Gastroesophageal sphincter (tissue), 4 donors: Measurements from ENCODE around the gene MRPL37. TPM values are rescaled to one million over a fixed set of nuclear protein-coding genes. Genes with fewer than 3 reads are reported as not detected.

Source experiments
- ATAC-seq: fragments of 150-250 bp; one replicate; pipeline ENCODE4 v1.9.1; 2016; ENCODE audit warnings: mild to moderate bottlenecking, moderate library complexity
- H3K27ac ChIP-seq, 4 donors: fragments of 200-600 bp; sonication (generic) in 3 of 4; 1 replicate in 3 of 4; 2 replicates in 1 of 4; pipeline ENCODE4 v1.5.1; 2016 to 2019
- H3K27me3 ChIP-seq: fragments of 200-600 bp; sonication (generic); one replicate; pipeline ENCODE4 v1.5.1; 2019
- H3K36me3 ChIP-seq, 2 donors: fragments of 200-600 bp; sonication (generic); one replicate each; pipeline ENCODE4 v1.5.1; 2019; ENCODE audit warnings: control low read depth in 1 of 2
- H3K4me1 ChIP-seq, 3 donors: fragments of 200-600 bp; sonication (generic); 1 replicate in 2 of 3; 2 replicates in 1 of 3; pipeline ENCODE4 v1.5.1; 2016 to 2019; ENCODE audit warnings: control low read depth in 2 of 3
- H3K4me3 ChIP-seq, 2 donors: fragments of 200-600 bp; sonication (generic); one replicate each; pipeline ENCODE4 v1.5.1; 2019; ENCODE audit warnings: mild to moderate bottlenecking in 1 of 2, moderate library complexity in 1 of 2
- H3K9me3 ChIP-seq, 3 donors: fragments of 200-600 bp; sonication (generic); one replicate each; pipeline ENCODE4 v1.5.1; 2017 to 2019; ENCODE audit warnings: control low read depth in 2 of 3
- EP300 ChIP-seq: sonication (generic); formaldehyde crosslinking; IDR thresholded peaks from one replicate; pipeline ENCODE4 v1.6.1; 2017; ENCODE audit warnings: antibody characterized with exemption, mild to moderate bottlenecking
- POLR2A ChIP-seq, 2 donors: fragments of 450-650 bp; IDR thresholded peaks; one replicate each; pipeline ENCODE4 v1.6.1; 2017; ENCODE audit warnings: antibody characterized with exemption in 2 of 2, mild to moderate bottlenecking in 2 of 2, moderate library complexity in 1 of 2
- POLR2AphosphoS5 ChIP-seq: sonication (generic); formaldehyde crosslinking; IDR thresholded peaks from one replicate; pipeline ENCODE4 v1.6.1; 2017; ENCODE audit warnings: antibody characterized with exemption
- WGBS, 2 donors: methylation state at CpG; one replicate each; pipeline ENCODE4 v1.1.5; 2018; ENCODE audit warnings: low coverage in 1 of 2; 5-methylcytosine and 5-hydroxymethylcytosine counted together
- total RNA-seq, 4 donors: library from RNA; depleted of rRNA; stranded (reverse); fragments of >200 nt; gene quantifications; one replicate each; pipeline ENCODE4 v1.1.0, GENCODE V29; 2016
- TF ChIP-seq, protein P1 (sequence below), 4 experiments: fragments of 200-600 bp in 2 of 4; fragments of 450-650 bp in 2 of 4; sonication (generic) in 1 of 4; IDR thresholded peaks; one replicate each; pipeline ENCODE4 v1.5.1; 2017 to 2019; ENCODE audit warnings: antibody characterized with exemption in 4 of 4, mild to moderate bottlenecking in 2 of 4, moderate library complexity in 2 of 4

The MRPL37 gene
- total RNA-seq, 4 donors from 2014 or later = 37.3 to 64.5 (median 52.0) TPM

DNA sequence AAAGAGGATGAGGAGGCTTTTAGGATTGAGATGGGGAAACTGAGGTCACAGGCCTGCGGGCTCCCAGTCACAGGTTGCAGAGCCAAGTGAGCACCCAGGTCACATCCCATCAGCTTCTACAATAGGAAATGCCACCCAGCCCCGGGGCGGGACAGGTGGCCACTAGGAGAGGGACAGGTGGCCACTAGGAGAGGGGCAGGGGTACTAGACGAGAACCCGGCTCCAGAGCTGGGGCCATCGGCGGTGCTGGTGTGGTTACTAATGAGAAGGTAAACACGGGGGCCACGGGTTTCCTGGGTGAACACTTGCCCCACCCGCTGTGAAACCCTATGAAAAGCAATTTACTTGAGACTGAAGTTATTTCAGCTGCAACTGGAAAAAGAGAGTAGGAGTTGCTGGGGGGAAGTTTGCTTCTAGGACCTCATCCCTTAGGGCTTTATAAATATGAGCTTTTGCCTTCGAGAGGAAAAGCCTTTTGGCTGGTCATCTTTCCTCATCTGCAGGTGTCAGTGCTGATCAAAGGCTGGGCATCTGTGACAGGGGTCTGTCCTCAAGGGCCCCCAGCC, 52.5 kb downstream of the MRPL37 start:
- H3K4me3 ChIP-seq = no peak overlapping the region
- H3K27me3 ChIP-seq = no peaks in the 10 kb centered on the region
- no peak for ATAC-seq

DNA sequence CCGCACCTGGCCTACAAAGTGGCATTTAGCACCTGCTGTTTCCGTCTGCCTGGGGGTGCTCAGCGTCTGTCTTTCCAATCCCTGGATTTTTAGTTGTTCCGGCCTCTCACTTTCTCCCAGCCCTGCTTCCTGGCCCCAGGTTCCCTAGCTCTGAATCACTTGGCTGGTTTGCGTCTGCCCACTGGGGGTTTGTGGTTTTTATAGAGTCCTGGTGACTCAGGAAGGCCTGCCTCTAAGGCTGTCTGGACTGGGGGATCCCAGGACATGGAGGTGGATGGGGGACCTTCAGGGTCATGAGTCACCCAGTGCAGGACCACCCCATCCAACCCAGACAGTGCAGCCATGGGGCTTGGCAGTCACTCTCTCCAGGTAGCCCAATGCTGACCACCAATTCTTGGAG, 53.5 kb downstream of the MRPL37 start:
- Histone ChIP-seq H3K36me3 (peaks cover 0 to 49% of the 10 kb centered on the region in 2 donors), H3K9me3 (no peaks in the 10 kb centered on the region), H3K27me3 (no peaks in the 10 kb centered on the region), H3K4me3 (no peak overlapping the region), H3K27ac (no peak overlapping the region), H3K4me1 (peaks cover 0 to 32% (median 6%) of the 10 kb centered on the region in 3 donors)
- TF ChIP-seq POLR2A (IDR thresholded peaks at IDR 0.05) (no peak), POLR2AphosphoS5 (no peak), EP300 (no peak)
- TF ChIP-seq, protein P1, sequence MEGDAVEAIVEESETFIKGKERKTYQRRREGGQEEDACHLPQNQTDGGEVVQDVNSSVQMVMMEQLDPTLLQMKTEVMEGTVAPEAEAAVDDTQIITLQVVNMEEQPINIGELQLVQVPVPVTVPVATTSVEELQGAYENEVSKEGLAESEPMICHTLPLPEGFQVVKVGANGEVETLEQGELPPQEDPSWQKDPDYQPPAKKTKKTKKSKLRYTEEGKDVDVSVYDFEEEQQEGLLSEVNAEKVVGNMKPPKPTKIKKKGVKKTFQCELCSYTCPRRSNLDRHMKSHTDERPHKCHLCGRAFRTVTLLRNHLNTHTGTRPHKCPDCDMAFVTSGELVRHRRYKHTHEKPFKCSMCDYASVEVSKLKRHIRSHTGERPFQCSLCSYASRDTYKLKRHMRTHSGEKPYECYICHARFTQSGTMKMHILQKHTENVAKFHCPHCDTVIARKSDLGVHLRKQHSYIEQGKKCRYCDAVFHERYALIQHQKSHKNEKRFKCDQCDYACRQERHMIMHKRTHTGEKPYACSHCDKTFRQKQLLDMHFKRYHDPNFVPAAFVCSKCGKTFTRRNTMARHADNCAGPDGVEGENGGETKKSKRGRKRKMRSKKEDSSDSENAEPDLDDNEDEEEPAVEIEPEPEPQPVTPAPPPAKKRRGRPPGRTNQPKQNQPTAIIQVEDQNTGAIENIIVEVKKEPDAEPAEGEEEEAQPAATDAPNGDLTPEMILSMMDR (IDR thresholded peaks at IDR 0.05) = no peak
- peak; percentile 47 for ATAC-seq
- WGBS, 2 donors = 79% methylated on average over 3 of the region's 5 CpGs; no CpG with 5 or more reads in 1 of the 2 donors

More for the DNA sequence above, 52.5 kb downstream of the MRPL37 start:
- H3K36me3 ChIP-seq = peaks cover 0 to 51% of the 10 kb centered on the region in 2 donors
- TF ChIP-seq, protein P1 (IDR thresholded peaks at IDR 0.05) = no peak
- TF ChIP-seq POLR2A (IDR thresholded peaks at IDR 0.05) (no peak), POLR2AphosphoS5 (no peak), EP300 (no peak)
- H3K27ac ChIP-seq = no peak overlapping the region
- H3K9me3 ChIP-seq = no peaks in the 10 kb centered on the region
- peaks cover 0 to 35% (median 6%) of the 10 kb centered on the region in 3 donors for H3K4me1 ChIP-seq
- 85 to 95% methylated on average over 3 to 10 of the region's 11 CpGs for WGBS, 2 donors

DNA sequence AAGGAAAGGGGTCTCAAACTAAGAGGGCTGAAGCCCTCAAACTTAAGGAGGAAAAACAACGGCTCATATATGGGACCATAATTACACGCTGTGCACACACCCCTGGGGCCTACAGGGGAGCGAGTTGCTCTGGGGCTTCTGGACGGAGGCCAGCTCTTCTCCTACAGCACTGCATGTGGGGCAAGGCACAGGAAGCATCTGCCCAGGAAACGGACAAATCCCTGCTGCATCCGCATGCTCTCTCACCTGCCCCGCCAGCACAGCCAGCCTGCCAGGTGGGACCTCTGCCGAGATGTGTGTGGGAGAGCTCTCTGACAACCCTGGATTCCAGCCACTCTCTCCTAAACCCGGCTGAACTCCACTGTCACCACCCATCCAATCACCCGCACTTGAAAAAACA, 54.1 kb downstream of the MRPL37 start:
- H3K36me3 ChIP-seq = peaks cover 0 to 43% of the 10 kb centered on the region in 2 donors
- no peak overlapping the region for H3K27ac ChIP-seq
- peaks cover 0 to 27% (median 6%) of the 10 kb centered on the region in 3 donors for H3K4me1 ChIP-seq
- H3K9me3 ChIP-seq = no peaks in the 10 kb centered on the region
- ATAC-seq = peak; percentile 44
- H3K27me3 ChIP-seq = no peaks in the 10 kb centered on the region
- H3K4me3 ChIP-seq = no peak overlapping the region
- 25 to 40% methylated on average over 2 of the region's 10 CpGs for WGBS, 2 donors
- TF ChIP-seq POLR2AphosphoS5 = no peak
- no peak for TF ChIP-seq EP300
- TF ChIP-seq, protein P1 (IDR thresholded peaks at IDR 0.05) = no peak
- TF ChIP-seq POLR2A (IDR thresholded peaks at IDR 0.05) = no peak

DNA sequence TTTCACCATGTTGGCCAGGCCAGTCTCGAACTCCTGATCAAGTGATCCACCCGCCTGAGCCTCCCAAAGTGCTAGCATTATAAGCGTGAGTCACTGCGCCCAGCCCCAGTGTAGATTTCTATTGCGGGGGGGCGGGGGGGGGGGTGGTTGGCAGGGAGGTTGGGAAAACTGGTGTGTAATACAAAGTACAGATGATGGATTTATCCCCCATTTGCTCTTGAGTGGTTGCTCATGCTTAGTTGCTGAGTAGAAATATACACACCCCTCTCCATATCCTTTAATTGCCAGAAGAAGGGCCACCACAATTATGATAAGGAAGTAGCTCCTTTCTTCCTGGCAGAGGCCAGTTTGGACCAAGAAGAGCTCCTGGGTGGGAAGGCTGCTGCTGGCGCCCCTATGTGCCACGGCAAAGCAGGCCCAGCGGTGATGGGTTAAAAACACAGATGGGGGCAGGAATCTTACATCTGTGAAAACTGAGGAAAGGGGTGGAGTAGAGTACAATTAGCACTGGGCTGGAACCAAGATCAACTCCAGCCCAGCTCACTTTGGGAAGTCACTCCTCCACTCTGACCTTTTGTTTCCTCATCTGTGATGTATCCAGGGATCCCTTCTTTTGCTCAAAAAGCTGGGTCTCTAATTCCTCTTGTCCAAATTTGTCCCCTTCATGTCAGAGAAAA, 55.2 kb downstream of the MRPL37 start:
- peaks cover 0 to 38% of the 10 kb centered on the region in 2 donors for H3K36me3 ChIP-seq
- H3K4me1 ChIP-seq = peaks cover 0 to 18% (median 3%) of the 10 kb centered on the region in 3 donors
- no peaks in the 10 kb centered on the region for H3K9me3 ChIP-seq
- TF ChIP-seq EP300 = no peak
- TF ChIP-seq POLR2AphosphoS5 = no peak
- TF ChIP-seq, protein P1 (IDR thresholded peaks at IDR 0.05) = no peak
- TF ChIP-seq POLR2A (IDR thresholded peaks at IDR 0.05) = no peak
- no peak overlapping the region for H3K4me3 ChIP-seq
- no peaks in the 10 kb centered on the region for H3K27me3 ChIP-seq
- H3K27ac ChIP-seq = no peak overlapping the region
- ATAC-seq = no peak
- 95 to 96% methylated on average over 4 of the region's 9 CpGs for WGBS, 2 donors
